Stimulated activated CD4-positive, alpha-beta T cell treated with anti-CD3 and anti-CD28 coated beads, Interleukin-15, amount 100 ng/mL, for 24 hours (primary cell): ENCODE results near the gene NFIA.
"Not testable (repeated sequence)": the region's sequence is repeated elsewhere in the genome, so short reads cannot be mapped to it uniquely, and the experiment has no call there.

Experiments
- DNase-seq: peaks from one replicate; pipeline ENCODE4 v3.0.0-alpha.2; 2020

The NFIA gene

GRCh38 chr1:61447968-61448430 lies 365.6 kb downstream of the NFIA start:
- no peak for DNase-seq

- no peak for DNase-seq
Measured at GRCh38 chr1:61448914-61449313, 366.6 kb downstream of the NFIA start.

- no peak for DNase-seq
Measured at GRCh38 chr1:61449410-61449809, 367.0 kb downstream of the NFIA start.

GRCh38 chr1:61450454-61450853 lies 368.1 kb downstream of the NFIA start:
- DNase-seq: no peak

DNA sequence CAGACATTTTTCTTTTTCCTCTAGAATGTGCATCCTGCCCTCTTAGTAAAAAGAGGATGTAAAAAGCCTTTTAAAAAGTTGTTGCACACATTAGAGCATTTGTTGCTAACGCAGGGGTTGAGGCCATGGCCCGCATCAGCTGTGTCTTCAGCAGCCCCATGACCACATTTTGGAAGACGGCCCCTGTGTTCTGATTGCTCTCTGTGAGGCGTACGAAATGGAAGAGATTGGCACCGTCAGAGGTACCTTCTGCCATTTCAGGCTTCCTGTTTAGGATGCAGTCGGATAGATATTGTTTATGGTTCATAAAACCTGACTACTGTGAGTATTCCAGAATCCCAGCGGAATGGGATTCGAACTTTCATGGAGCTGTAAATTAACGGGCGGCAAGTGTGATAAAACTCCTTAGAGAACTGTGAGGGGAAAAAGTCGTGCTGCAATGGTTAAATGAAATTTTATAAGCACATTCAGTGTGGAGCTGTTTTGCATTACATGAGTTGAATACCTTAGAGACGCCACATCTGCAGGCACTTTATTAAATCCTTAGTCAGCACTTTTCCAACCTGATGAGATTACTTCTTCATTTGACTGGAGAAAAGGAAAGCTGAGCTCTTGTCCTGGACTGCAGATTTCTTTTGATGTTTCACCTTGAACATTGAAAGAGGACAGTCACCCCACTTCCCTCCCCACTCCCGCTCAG lies 368.7 kb downstream of the NFIA start:
- no peak for DNase-seq

DNA sequence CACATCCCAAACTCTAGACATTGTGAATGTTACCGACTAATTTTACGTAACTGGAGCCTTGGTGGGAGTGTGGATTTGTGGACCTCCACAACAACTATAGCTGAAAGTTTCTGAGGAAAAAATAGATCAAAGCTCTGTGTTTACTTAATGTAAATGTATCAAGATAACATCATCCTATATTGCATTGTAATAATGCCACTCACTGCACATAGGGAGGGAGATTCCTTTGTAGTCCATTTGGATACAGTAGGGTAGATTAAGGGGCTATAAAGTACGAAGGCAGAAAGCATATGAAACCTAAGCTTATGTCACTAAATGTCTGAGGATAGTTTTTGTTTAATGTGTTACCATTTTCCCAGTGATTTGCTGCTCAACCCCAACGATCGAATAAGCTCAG lies 369.2 kb downstream of the NFIA start:
- DNase-seq: no peak

- no peak for DNase-seq
Measured at GRCh38 chr1:61452176-61453035, 370.0 kb downstream of the NFIA start.

- DNase-seq: peak; percentile 75
Measured at GRCh38 chr1:61453111-61453961, 371.0 kb downstream of the NFIA start.

DNA sequence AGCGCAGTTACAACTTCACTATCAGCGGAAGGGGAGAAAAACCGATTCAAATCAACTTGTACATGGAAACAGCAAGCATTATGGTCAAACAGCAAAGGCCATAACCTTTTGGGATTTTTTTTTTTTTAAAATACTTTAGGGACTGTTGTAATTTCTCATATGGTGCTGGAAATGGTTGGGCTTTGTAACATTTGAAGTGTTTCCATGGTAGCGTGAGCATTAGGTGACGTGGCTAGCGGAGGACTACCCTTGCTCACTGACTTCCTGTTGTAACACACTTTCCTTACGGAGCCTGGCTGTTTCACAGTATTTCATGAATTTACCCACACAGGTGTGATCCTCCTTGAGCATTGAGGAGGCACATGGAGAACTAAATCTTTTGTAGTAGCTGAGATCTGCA lies 373.0 kb downstream of the NFIA start:
- DNase-seq: no peak

- no peak for DNase-seq
Measured at GRCh38 chr1:61457526-61458040, 375.2 kb downstream of the NFIA start.

DNA sequence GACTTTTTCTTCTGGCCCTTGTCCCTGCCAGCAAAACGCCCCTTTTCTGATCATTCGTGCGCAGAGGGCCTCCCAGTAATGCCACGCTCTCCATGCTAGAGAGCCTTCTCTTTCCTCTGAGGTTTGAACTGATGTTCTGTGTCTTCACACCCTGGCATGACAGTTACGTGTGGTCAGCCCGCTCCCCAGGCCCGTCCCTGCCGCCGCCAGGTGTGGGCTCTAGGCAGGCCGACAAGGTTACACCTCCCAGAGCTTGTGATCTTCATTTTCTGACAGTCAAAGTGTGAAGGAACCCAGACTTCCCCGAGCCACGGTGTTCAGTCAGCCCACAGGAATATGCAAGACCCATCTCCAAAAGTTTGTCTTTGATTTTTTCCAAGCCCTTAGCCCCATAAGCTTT lies 377.0 kb downstream of the NFIA start:
- no peak for DNase-seq

DNA sequence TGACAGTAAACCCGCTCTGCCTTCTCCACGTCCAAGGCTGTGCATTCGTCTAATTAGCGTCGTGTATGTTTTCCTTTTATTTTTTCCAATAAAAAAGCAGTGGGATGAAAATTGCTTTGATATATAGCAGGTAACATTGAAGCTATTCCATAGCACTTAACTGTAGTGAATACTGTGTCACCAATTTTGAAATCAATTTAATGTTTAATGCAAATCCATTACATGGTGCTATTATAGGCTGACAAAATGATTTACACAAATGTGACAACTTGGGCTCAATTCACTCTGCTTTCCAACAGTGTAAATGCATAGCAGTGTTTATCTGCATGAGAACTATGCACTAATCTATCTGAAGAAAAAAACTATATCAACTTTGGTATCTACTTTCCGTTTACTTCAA lies 377.8 kb downstream of the NFIA start:
- DNase-seq: no peak

DNA sequence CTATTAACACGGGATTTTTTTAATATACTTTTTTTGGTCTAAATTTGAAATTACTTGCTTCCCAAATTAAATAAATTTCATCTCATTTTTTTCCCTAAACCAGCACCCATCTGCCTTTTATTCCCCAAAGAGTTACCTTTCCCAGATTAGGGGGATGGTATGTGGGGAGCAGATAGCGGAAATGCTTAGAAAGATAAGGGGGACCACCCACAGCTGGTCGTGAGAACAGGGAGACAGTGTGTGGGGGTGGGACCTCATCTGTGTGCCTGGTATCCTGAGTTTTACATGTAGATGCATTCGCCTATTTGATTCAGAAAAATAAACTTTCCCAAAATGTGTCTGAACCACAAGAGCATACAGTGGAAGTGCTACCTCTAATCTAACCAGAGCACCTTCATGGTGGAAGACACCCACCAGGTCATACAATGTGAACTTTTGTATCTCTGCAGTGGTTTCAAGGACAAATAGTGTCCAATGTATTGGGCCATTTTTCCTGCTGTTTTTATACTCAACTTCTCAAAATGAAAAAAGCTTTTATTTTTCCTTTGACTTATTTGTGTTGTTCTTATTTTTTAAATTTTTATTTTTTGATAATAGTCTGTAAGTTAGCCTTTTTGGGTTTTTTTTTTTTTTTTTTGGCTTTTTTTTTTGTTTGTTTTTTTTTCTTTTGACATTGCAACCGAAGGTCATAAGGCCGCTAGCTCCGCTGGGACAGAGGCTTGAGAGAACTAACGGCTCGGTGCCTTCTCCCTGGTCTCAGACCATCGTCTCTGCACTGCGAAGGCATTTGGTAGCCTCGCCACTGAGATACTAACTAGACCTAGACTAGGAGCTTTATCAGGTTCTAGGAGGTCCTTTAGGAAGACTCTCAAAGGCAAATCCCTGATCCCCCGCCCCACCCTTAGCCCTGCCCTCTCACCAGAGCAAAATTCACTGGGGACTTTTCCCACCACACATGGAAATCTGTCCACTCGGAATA lies 379.3 kb downstream of the NFIA start:
- no peak for DNase-seq

DNA sequence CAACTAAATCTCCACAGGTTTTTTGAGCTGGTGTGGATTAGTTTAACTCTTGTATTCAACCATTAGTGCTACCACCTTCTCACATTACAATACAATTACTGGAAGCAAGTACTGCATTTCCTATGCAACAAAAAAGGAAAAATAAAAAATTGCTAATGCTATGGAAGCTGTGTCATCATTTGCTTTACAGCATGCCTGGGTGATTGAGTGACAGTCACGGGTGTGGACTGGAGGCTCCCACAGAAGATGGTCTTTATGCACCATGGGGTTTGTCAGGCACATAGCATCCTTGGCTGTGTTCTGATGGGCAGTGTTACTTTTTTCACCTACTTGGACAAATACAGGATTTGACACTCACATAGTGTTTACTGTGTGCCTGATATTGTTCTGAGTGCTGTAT lies 380.3 kb downstream of the NFIA start:
- no peak for DNase-seq

- no peak for DNase-seq
Measured at GRCh38 chr1:61463220-61463619, 380.9 kb downstream of the NFIA start.

GRCh38 chr1:61467836-61468235 lies 385.5 kb downstream of the NFIA start:
- DNase-seq: not testable (repeated sequence)

- DNase-seq: no peak
Measured at GRCh38 chr1:61469365-61469764, 387.0 kb downstream of the NFIA start.

DNA sequence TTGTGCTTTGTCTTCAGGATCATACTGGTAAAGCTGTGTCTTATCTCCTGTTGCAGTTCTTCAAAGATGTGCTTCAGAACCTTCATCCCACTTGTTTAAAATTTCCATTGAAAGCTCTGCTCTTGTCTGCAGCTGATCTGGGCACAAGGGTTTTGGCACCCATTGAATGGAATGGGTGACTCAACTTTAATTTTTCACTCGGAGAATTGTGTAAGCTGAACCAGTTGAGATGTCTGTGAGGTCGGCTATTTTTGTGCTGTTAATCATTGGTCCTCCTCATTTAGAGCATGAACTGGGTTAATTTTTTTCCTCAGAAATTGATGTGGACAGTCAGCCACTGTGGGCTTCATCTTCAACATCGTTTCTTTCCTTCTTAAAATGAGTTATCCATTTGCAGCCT lies 390.5 kb downstream of the NFIA start:
- DNase-seq: no peak

- DNase-seq: no peak
Measured at GRCh38 chr1:61474269-61474817, 392.0 kb downstream of the NFIA start.

GRCh38 chr1:61474963-61475362 lies 392.6 kb downstream of the NFIA start:
- DNase-seq: no peak

DNA sequence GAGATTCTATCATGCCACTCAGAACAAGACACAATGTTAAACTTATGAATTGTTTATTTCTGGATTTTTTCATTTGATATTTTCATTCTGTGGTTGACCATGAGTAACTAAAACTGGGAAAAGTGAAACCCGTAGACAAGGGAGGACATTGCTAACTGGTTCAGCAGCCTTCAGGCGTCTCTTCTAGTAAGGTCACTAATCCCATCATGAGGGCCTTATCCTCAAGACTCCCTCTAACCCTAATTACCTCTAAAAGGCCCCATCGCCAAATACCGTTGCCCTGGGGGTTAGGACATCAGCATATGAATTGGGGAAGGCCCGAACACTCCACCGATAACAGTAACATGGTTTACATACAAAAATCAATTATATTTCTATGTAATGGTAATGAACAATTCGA lies 394.9 kb downstream of the NFIA start:
- no peak for DNase-seq
